ENCODE results near the gene PHF14.

DNA sequence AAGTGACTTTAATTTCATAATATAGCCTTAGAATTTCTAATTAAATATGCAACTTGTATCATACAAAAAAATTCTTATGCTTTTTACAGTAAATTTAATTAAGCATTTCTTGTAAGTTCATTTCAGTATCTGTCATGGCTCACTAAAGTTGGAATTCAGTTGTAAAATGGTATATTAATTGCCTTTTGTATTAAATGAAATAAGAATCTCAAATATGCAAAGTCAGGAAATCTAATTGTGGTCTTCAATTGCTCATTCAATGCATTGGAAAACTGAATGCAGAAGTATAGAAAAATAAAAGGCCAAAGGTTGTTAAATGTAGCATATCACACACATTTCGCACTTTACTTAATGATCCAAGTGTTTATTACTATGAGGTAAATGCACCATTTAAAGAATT, 189.5 kb downstream of the PHF14 start:
- no peak for TF ChIP-seq TAF1 (IDR thresholded peaks at IDR 0.05; ENCODE audit: borderline replicate concordance, low read depth, low read length)
- no peak for TF ChIP-seq POLR2AphosphoS5 (IDR thresholded peaks at IDR 0.05; ENCODE audit: low read depth, low read length)
- no peak for TF ChIP-seq POLR2A (IDR thresholded peaks at IDR 0.05; ENCODE audit: low read depth, low read length)

Measured in GM12892 (cell line).